Vagina (tissue), 2 donors: Measurements from ENCODE around the gene LAMTOR1.

Source experiments
- CTCF ChIP-seq, 3 experiments: fragments of 450-650 bp in 2 of 3; fragments of 200-600 bp in 1 of 3; sonication (generic) in 1 of 3; IDR thresholded peaks; one replicate each; pipeline ENCODE4 v1.5.1; 2017 to 2019; ENCODE audit warnings: antibody characterized with exemption in 3 of 3, mild to moderate bottlenecking in 2 of 3, moderate library complexity in 2 of 3
- POLR2A ChIP-seq, 2 donors: fragments of 450-650 bp; IDR thresholded peaks; one replicate each; pipeline ENCODE4 v1.6.1; 2017; ENCODE audit warnings: antibody characterized with exemption in 2 of 2, mild to moderate bottlenecking in 2 of 2, moderate library complexity in 2 of 2

- no peak for TF ChIP-seq CTCF (IDR thresholded peaks at IDR 0.05)
- TF ChIP-seq POLR2A (IDR thresholded peaks at IDR 0.05): no peak
Observed at GRCh38 chr11:72069200-72069599, 33.9 kb downstream of the LAMTOR1 start.
